Muscle of back (tissue), 13 donors: ENCODE measurements around the gene PLBD2. TPM values are rescaled to one million over a fixed set of nuclear protein-coding genes. Genes with fewer than 3 reads are reported as not detected.

ENCODE experiments used
- DNase-seq, 3 donors: peaks; one replicate each; pipeline versions ENCODE4 v3.0.0 to v3.0.0-alpha.2; 2013
- long read RNA-seq, 9 donors: transcript quantifications; one replicate each; lab custom pipeline, GENCODE V29; 2026
- polyA plus RNA-seq, 10 donors: library from polyadenylated mRNA; unstranded; fragments of 120-200 nt; gene quantifications; one replicate each; pipeline ENCODE4 v1.2.1, GENCODE V29; 2013; ENCODE audit not compliant: insufficient read length in 10 of 10

PLBD2 gene
- 10 to 100 TPM; 12.7 to 17.2 (median 13.6) TPM for polyA plus RNA-seq
- long read RNA-seq, donor 1, full-length matches to known transcripts, result 2 of 2 reads
- long read RNA-seq, donor 1, partial matches to known transcripts, result 0 of 2 reads
- long read RNA-seq, donor 1, other reads (novel, unspliced or antisense), result 0 of 2 reads
- long read RNA-seq, donor 2, full-length matches to known transcripts, result 1 of 1 reads
- long read RNA-seq, donor 2, partial matches to known transcripts, result 0 of 1 reads
- long read RNA-seq, donor 2, other reads (novel, unspliced or antisense), result 0 of 1 reads
- long read RNA-seq, donor 3, result 0 reads
- long read RNA-seq, donor 4, full-length matches to known transcripts, result 1 of 1 reads
- long read RNA-seq, donor 4, partial matches to known transcripts, result 0 of 1 reads
- long read RNA-seq, donor 4, other reads (novel, unspliced or antisense), result 0 of 1 reads
- long read RNA-seq, donor 5, result 0 reads
- long read RNA-seq, donor 6, full-length matches to known transcripts, result 2 of 2 reads
- long read RNA-seq, donor 6, partial matches to known transcripts, result 0 of 2 reads
- long read RNA-seq, donor 6, other reads (novel, unspliced or antisense), result 0 of 2 reads
- long read RNA-seq, donor 7, full-length matches to known transcripts, result 1 of 1 reads
- long read RNA-seq, donor 7, partial matches to known transcripts, result 0 of 1 reads
- long read RNA-seq, donor 7, other reads (novel, unspliced or antisense), result 0 of 1 reads
- long read RNA-seq, donor 8, full-length matches to known transcripts, result 2 of 2 reads
- long read RNA-seq, donor 8, partial matches to known transcripts, result 0 of 2 reads
- long read RNA-seq, donor 8, other reads (novel, unspliced or antisense), result 0 of 2 reads
- long read RNA-seq, donor 9, result 0 reads

DNA sequence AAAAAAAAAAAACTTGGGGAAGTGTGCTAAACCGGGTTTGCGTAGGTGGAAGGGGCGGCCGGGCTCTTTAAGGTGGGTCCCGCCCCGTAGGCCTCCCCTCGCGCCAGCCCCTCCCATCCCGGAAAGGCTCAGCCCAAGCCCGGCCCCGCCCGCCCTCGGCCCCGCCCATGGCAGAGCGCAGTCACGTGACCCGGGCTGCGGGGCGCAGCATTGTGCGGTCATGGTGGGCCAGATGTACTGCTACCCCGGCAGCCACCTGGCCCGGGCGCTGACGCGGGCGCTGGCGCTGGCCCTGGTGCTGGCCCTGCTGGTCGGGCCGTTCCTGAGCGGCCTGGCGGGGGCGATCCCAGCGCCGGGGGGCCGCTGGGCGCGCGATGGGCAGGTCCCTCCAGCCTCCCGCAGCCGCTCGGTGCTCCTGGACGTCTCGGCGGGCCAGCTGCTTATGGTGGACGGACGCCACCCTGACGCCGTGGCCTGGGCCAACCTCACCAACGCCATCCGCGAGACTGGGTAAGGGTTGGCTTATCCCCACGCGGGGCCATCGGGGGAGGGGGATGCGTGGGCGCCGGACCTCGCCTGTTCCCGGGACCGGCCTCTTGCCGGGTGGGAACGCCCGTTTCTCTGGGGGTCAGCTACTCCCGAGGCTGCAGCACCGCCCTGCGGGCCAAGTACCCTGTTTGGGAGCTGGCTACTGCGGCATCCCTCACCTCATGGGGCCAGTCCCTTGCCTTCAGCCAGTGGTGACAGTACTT is at the start of gene PLBD2:
Gene PLBD2 (plus strand): TSS at position 207 of the 752 bp plus-strand sequence. CDS start 14 bp downstream, at position 221.
- peak; percentile 92 to 96 (median 94) for DNase-seq

DNA sequence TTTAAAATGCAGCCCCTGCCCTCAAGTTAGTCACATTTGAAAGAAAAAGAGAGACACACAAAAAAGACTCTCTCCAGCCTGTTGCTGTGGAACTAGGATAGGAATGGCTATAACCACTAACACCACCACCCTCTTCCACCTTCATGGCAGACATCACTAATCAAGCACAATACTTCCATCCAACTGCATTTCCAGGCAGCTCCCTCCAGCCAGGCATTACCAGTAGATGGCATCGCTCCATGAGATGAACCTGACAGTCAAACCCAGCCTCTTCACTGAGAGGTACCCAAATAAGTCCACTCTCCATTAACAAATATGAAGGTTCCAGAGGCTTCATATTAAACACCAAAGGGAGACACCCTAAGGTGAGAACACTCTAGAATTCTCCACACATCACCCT is 47.9 kb upstream of the PLBD2 start:
- no peak for DNase-seq

DNA sequence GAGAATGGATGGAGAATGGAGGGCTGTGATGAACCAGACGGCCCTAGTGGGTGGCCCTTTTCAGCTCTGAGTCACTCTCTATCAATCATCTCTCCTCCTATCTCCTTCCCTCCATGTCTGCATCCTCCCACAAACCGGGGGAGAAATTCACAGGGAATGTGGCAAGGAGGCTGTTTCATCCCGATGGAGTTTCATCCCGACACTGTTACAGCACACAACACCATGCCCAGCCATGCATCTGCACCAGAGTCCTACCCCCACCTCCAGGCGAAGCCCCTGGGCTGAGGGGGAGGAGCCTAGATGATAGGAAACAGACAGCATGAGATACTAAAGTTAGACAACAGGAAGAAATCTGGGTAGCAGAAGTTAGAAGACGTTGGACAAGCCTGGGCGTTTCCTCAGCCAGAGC is 44.3 kb upstream of the PLBD2 start:
- no peak for DNase-seq

GRCh38 chr12:113315358-113315757 is 43.0 kb upstream of the PLBD2 start:
- DNase-seq, result no peak

GRCh38 chr12:113316155-113316554 is 42.2 kb upstream of the PLBD2 start:
- DNase-seq, result no peak

DNA sequence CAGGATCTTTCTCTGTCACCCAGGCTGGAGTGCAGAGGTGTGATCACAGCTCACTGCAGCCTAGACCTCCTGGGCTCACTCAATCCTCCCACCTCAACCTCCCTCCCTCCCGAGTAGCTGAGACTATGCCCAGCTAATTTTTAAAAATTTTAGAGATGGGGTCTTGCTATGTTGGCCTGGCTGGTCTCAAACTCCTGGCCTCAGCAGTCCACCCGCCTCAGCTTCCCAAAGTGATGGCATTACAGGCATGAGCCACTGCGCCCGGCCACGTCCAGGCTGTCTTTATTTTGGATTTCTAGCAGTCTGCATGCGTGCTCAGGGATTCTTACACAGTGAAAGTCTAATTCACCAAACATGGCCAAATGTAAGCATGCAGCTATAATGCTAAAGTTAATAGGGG is 41.3 kb upstream of the PLBD2 start:
- DNase-seq, result no peak

DNA sequence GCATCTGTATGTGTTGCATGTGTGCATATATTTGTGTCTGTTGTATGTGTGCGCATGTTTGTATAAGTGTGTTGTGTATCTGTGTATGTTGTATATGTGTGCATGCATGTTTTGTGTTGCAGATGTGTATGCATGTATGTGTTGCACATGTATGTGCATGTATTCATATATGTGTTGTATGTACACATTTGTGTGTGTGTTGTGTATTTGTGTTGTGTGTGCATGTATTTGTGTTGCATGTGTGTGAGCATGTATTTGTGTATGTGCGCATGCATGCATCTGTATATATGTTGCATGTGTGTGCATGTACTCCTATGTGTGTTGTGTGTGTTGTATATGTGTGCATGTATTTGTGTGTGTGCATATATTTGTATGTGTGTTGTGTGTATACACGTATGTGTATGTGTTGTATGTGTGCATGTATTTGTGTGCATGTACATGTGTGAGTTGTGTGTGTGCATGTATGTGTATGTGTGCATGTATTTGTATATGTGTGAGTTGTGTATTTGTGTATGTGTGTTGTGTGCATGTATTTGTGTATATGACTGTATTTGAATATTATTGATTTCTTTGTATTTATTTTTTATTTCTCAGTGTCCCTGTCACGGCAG is 40.2 kb upstream of the PLBD2 start:
- no peak for DNase-seq

GRCh38 chr12:113318900-113319628 is 39.3 kb upstream of the PLBD2 start:
- DNase-seq, result no peak

- DNase-seq, result no peak
Measured at GRCh38 chr12:113320401-113320800, 38.0 kb upstream of the PLBD2 start.

DNA sequence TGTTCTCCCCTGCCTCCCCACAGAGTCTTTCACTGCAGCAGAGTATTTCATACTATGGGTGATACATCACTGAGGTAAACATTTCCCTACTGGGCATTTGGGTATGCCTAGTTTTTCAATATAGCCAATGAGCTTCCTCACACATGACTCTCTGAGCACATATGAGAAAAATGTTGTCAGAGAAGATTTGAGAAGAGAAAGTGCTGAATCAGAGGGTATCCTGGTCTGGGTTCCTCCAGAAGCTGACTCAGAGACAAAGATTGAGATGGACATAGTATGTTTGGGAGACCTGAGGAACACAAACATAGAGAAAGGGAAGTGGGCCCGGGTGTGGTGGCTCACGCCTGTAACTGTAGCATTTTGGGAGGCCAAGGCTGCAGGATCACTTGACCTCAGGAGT is 36.0 kb upstream of the PLBD2 start:
- no peak for DNase-seq

DNA sequence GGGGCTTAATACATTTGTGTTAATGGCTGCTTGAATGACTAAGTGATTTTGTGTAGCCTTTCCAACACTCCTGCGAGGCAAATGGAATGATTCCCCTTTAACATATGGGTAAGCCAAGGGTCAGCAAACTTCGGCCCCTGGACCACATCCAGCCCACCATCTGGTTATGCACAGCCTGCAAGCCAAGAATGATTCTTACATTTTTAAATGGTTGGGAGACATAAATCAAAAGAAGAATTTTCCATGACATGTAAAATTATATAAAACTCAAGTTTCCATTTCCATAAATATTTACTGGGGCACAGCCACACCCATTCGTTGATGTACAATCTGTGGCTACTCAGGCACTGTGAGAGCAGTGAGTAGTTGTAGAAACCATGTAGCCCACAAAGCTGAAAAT is 32.5 kb upstream of the PLBD2 start:
- DNase-seq, result peak; percentile 68 to 93 (median 88)

DNA sequence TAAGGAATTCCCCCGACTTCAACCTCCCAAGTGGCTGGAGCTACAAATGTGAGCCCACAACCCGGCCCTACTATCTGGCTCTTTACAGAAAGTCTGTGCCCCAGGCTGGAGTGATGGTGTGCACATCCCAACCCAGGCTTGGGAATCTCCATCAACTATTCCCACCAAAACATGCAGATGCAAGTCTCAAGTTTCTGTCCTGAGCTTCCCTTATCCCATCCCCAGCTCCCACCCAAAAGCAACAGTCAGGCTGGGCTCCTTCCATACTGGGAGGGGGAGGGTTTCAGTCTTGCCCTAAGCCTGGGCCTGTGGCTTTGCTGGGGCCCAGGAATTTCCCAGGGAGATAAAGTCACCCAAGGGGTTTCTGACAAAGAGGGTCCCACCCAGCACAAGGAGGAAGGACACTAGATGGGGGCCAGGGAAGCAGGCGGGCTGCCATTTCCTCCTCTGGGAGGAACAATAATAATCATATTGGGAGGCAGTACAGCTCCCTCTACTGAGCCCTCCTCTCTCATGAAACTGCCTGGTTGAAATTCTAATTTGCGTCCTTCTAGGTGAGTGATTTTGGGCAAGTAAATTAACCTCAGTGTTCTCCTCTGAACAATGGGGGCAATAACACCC is 31.5 kb upstream of the PLBD2 start:
- peak in 2 of 3 donors; percentile 40 to 72 for DNase-seq

- DNase-seq, result no peak
Measured at GRCh38 chr12:113328368-113328889, 30.0 kb upstream of the PLBD2 start.

- DNase-seq, result no peak
Measured at GRCh38 chr12:113329022-113329790, 29.2 kb upstream of the PLBD2 start.

DNA sequence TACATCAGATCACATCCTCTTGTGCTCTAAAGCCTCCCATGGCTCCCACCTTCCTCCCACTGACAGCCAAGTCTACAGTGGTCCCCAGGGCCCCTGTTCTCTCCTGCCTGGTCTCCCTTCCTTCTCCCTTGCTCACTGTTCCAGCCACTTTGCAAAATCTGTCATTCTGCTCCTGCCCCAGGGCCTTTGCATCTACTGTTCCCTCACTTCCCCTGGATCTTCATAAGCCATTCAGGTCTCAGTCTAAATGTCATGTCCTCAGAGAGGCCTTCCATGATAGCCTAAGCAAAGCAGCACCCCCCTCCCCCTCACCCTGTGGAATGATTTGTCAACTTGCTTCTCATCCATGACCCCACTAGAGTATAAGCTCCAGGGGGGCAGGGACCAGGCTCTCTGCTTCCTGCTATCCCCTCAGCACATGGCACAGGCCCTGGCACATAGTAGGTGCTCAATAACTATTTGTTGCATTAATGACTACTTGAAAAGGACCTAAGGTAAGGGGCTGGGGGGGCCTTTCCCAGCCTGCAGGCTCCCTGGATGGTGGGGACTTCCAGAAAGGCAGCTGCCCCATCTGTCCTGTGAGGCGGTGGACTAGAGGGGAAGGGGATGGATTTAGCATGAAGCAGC is 28.5 kb upstream of the PLBD2 start:
- no peak for DNase-seq

DNA sequence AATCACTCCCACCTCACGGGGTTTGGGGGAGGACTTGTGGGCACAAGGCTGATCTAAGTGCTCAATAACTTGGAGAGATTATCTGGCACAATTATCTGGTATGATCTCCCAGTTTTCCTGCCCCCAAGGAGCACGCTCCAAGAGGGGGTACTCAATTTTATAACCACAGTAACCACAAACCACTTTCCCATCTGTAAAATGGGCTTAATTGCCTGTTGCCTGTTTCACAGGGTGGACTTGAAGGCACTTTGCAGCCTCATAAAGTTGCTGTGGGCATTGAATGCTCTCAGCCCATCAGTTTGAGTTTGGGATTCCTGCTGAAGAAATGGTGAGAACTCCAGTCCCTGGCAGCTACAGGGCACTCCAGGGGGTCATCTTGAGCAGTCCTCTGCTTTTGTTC is 27.9 kb upstream of the PLBD2 start:
- no peak for DNase-seq

DNA sequence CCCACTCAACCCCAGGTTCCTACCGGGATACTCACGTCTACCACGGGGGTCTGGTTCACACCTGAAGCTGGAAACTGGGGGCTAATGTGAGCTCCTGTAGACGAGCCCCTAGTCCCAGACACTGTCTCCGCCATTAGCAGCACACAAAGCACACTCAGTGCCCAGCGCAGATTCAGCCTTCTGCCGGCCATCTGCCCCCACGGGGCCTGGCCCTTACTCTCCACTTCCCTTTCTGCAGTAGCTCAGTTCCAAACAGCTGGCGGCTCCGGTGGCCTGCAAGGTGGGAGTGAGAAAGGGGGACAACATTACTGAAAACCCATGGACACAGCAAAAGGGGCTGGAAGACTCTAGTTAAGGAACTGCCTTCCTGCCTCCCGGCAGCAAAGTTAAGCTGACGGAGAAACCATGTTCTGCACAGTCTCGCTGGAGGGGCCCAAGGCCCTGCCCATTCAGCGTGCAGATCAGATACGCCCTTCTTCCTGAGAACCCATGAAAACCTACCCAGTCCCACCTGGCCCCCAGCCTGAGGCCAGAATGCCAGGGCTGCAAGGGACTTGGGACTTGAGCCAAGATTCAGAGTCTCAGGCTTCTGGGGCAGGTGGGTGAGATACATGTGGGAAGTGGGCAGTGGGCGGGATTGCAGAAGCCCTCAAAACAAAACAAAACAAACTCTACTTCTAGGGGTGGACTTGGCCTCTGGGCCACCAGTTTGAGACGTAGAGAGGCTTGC is 25.5 kb upstream of the PLBD2 start:
- DNase-seq, result peak in 1 of 3 donors; percentile 30

DNA sequence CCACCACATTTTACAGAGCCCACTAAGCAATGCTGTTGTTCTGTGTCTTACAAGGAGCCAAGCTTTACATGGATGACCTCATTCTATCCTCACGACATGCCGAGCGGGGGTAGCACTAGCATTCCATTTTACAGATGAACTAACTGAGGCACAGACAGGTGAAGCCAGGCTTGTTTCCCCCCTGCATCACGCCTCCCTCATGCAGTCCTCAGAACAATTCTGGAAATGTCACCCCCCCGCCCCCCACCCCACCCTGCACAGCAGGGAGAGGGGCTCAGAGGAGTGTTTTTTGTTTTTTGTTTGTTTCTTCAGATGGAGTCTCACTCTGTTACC is 25.0 kb upstream of the PLBD2 start:
- no peak for DNase-seq
